ENCODE data around the gene CD200R1. TPM values are rescaled to one million over a fixed set of nuclear protein-coding genes. Genes with fewer than 3 reads are reported as not detected.
"Not testable (repeated sequence)": the region's sequence is repeated elsewhere in the genome, so short reads cannot be mapped to it uniquely, and the experiment has no call there.

Gene CD200R1
- total RNA-seq, 4 donors from 2014 or later: 0.88 to 1.3 TPM; not detected in 2

DNA sequence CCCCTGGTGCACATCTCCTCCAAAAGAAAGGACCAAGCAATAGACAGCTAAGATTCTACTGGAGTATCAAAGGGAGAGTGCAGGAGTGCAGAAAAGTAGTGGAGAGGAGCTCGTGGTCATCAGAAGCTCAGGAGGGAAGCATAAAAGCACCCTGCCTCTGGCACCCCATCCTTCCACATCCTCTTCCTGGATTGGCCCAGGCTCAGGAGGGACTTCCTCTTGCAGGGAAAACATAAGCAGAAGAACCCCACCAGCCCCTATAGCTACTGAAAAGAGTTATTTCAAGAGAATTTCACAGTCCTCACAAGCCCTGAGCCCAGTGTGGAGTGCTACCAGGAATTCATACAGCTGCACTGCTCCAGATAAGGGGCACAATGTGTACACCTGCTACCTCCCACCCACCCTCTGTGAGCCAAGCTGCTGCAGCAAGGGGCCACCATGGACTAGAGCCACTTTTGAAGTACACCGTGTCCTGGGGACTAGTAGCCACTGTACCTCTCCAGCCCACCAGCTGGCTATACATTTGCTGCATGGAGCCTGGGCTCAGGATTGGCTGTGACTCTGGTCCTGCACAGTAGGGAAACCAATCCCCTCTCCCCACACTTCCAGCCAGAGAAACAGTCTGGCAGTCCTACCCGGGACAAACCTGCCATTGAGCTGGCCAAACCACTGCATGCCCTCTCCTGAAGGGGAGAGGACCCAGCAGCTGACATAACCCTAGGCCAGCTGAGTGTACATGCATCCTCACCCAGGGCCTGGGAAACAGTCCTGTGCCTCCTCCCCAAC is 43.0 kb downstream of the CD200R1 start:
- no peak for TF ChIP-seq POLR2A (IDR thresholded peaks at IDR 0.05)
- TF ChIP-seq, protein P1, sequence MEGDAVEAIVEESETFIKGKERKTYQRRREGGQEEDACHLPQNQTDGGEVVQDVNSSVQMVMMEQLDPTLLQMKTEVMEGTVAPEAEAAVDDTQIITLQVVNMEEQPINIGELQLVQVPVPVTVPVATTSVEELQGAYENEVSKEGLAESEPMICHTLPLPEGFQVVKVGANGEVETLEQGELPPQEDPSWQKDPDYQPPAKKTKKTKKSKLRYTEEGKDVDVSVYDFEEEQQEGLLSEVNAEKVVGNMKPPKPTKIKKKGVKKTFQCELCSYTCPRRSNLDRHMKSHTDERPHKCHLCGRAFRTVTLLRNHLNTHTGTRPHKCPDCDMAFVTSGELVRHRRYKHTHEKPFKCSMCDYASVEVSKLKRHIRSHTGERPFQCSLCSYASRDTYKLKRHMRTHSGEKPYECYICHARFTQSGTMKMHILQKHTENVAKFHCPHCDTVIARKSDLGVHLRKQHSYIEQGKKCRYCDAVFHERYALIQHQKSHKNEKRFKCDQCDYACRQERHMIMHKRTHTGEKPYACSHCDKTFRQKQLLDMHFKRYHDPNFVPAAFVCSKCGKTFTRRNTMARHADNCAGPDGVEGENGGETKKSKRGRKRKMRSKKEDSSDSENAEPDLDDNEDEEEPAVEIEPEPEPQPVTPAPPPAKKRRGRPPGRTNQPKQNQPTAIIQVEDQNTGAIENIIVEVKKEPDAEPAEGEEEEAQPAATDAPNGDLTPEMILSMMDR (IDR thresholded peaks at IDR 0.05): no peak
- Histone ChIP-seq H3K4me3 (no peak overlapping the region), H3K36me3 (no peaks in the 10 kb centered on the region), H3K27me3 (no peaks in the 10 kb centered on the region), H3K27ac (no peak overlapping the region), H3K9me3 (no peaks in the 10 kb centered on the region), H3K4me1 (no peaks in the 10 kb centered on the region)
- no peak for DNase-seq

DNA sequence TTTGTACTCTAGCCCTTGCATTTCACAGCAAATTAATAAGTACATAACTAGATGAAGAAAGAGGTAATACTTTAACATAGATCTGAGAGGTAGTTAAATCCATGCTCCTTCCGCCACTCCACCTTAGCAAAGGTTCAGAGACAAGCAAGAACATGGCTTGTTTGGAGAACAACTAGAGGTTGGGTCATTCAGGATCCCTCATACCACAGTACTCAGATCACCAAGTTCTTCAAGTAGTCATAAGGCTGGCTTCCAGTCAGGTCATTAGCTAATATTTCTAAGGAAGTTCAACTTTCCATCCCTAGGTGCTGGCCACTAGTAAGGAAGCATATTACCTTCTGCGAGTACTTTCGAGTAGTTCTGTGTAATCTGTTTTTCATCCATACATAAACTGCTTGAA is 44.1 kb downstream of the CD200R1 start:
- Histone ChIP-seq H3K4me1 (no peaks in the 10 kb centered on the region), H3K4me3 (no peak overlapping the region), H3K27me3 (no peaks in the 10 kb centered on the region), H3K36me3 (no peaks in the 10 kb centered on the region), H3K27ac (no peak overlapping the region), H3K9me3 (no peaks in the 10 kb centered on the region)
- TF ChIP-seq, protein P1 (IDR thresholded peaks at IDR 0.05): no peak
- TF ChIP-seq POLR2A (IDR thresholded peaks at IDR 0.05): no peak
- DNase-seq: no peak

DNA sequence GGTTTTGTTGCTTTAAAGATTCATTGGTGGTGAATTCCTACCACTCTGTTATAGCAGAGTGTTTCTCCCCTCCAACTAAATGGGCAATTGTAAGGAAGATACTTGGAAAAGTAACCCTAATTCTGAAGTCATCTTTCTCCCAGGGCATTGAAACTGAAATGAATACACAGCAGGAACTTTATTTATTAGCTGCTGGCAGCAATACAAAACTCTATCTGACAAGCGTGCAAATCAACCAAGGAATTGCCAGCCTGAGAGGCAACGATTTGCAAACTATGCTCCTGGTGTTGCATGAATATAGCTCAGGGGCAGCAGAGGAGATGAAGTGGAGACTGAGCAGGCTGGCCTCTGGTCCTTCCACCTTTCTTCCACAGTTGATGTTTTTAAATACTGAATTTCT is 48.9 kb downstream of the CD200R1 start:
- Histone ChIP-seq H3K36me3 (no peaks in the 10 kb centered on the region), H3K9me3 (no peaks in the 10 kb centered on the region), H3K27ac (no peak overlapping the region), H3K27me3 (no peaks in the 10 kb centered on the region), H3K4me3 (no peak overlapping the region), H3K4me1 (no peaks in the 10 kb centered on the region)
- DNase-seq: no peak
- TF ChIP-seq POLR2A (IDR thresholded peaks at IDR 0.05): no peak
- TF ChIP-seq, protein P1 (IDR thresholded peaks at IDR 0.05): no peak

DNA sequence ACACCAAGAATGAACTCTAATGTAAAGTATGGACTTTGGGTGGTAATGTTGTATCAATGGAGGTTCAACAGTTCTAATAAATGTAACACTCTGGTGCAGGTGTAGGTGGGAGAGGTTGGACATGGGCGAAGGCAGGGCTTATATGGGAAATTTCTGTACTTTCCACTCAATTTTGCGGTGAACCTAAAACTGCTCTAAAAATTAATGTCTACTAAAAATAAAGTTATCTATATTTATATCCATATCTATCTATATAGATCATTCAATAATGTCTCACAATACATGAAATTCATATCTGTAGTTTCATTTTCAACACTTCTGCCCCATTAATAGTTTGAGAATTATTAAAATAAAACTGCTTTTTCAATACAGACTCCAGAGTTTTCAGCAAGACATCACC is 49.3 kb downstream of the CD200R1 start:
- Histone ChIP-seq H3K27me3 (no peaks in the 10 kb centered on the region), H3K4me3 (no peak overlapping the region), H3K4me1 (no peaks in the 10 kb centered on the region), H3K9me3 (no peaks in the 10 kb centered on the region), H3K36me3 (no peaks in the 10 kb centered on the region), H3K27ac (no peak overlapping the region)
- TF ChIP-seq, protein P1 (IDR thresholded peaks at IDR 0.05): no peak
- TF ChIP-seq POLR2A (IDR thresholded peaks at IDR 0.05): no peak
- no peak for DNase-seq

DNA sequence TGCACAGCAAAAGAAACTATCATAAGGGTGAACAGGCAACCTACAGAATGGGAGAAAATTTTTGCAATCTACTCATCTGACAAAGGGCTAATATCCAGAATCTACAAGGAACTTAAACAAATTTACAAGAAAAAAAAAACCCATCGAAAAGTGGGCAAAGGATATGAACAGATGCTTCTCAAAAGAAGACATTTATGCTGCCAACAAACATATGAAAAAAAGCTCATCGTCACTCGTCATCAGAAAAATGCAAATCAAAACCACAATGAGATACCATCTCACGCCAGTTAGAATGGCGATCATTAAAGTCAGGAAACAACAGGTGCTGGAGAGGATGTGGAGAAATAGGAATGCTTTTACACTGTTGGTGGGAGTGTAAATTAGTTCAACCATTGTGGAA is 55.4 kb downstream of the CD200R1 start:
- not testable (repeated sequence) for H3K4me3 ChIP-seq, H3K9me3 ChIP-seq, H3K27ac ChIP-seq, DNase-seq, H3K4me1 ChIP-seq, H3K36me3 ChIP-seq, H3K27me3 ChIP-seq

DNA sequence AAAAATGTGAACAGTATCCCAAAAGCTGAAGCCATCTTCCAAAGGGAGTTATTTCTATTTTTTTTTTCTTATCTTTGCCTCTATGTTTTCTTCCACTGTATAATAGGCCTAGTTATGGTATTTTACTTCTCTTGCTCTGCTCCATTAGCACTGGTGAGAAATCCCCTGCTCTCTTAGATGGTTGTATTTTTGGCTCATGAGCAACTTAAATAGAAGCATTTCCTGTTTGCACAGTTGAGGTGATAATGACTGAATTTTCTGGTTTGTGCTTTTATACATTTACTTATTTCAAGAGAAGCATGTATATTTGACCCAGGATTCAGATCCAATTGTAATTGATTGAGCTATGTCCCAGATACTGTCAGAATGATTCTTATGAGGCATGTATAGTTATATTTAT is 66.7 kb downstream of the CD200R1 start:
- H3K27ac ChIP-seq: no peak overlapping the region
- no peak overlapping the region for H3K4me3 ChIP-seq
- H3K27me3 ChIP-seq: no peaks in the 10 kb centered on the region
- H3K4me1 ChIP-seq: no peaks in the 10 kb centered on the region
- no peak for DNase-seq
- no peak for TF ChIP-seq POLR2A (IDR thresholded peaks at IDR 0.05)
- TF ChIP-seq, protein P1 (IDR thresholded peaks at IDR 0.05): no peak
- H3K36me3 ChIP-seq: no peaks in the 10 kb centered on the region
- H3K9me3 ChIP-seq: no peaks in the 10 kb centered on the region
